HEK293 (cell line): ENCODE data around the gene ZFYVE1.

ENCODE experiments used
- CTCF ChIA-PET: fragments of 350-600 bp; formaldehyde crosslinking; extraction: SDS; loops from one replicate; lab custom pipeline; 2021; ENCODE audit warnings: antibody characterized with exemption; lab: Yijun Ruan, JAX
- POLR2A ChIA-PET: fragments of 300-600 bp; formaldehyde crosslinking; extraction: SDS; loops from one replicate; lab custom pipeline; 2020; ENCODE audit warnings: antibody characterized with exemption, inconsistent platforms; lab: Yijun Ruan, JAX
- H3K27ac ChIP-seq: fragments of 200-500 bp; sonication (Bioruptor generic); 2 replicates; pipeline ENCODE4 v1.5.1; 2014; ENCODE audit warnings: low read depth, low read length, control low read depth, inconsistent platforms; ENCODE audit errors: extremely low read depth
- H3K36me3 ChIP-seq, 2 experiments: fragments of 200-500 bp in 1 of 2; sonication (Bioruptor generic) in 1 of 2; 1 replicate in 1 of 2; 2 replicates in 1 of 2; pipeline ENCODE4 v1.5.1; 2014 to 2017; ENCODE audit warnings: inconsistent platforms in 2 of 2, low read length in 2 of 2; ENCODE audit not compliant: control insufficient read depth in 2 of 2, insufficient read depth in 1 of 2
- H3K4me1 ChIP-seq: fragments of 200-500 bp; sonication (Bioruptor generic); 2 replicates; pipeline ENCODE4 v1.5.1; 2014; ENCODE audit warnings: mild to moderate bottlenecking, low read length, inconsistent platforms; ENCODE audit not compliant: control insufficient read depth, insufficient read depth
- H3K4me3 ChIP-seq: 2 replicates; pipeline ENCODE4 v1.5.1; 2011; ENCODE audit warnings: low read depth, mild to moderate bottlenecking, control low read depth, low read length, moderate library complexity
- H3K9me3 ChIP-seq: fragments of 200-500 bp; sonication (Bioruptor generic); 2 replicates; pipeline ENCODE4 v1.5.1; 2014; ENCODE audit warnings: low read depth, low read length, inconsistent platforms; ENCODE audit not compliant: control insufficient read depth, insufficient read depth
- ELK4 ChIP-seq: IDR thresholded peaks from 2 replicates; pipeline ENCODE4 v1.6.1; 2011; ENCODE audit warnings: mild to moderate bottlenecking, low read depth, low read length, borderline replicate concordance
- HOXD13 ChIP-seq: sonication (generic); formaldehyde crosslinking; IDR thresholded peaks from 2 replicates; pipeline ENCODE4 v1.8.0; 2022; ENCODE audit warnings: missing genetic modification reagents, borderline replicate concordance
- INSM2 ChIP-seq: fragments of 450-650 bp; formaldehyde crosslinking; IDR thresholded peaks from 2 replicates; pipeline ENCODE4 v1.5.1; 2016; ENCODE audit warnings: missing biosample characterization, missing genetic modification characterization
- PRDM1 ChIP-seq: fragments of 450-650 bp; formaldehyde crosslinking; IDR thresholded peaks from 2 replicates; pipeline ENCODE4; 2016; ENCODE audit warnings: missing biosample characterization, missing genetic modification characterization
- SP7 ChIP-seq: fragments of 450-650 bp; formaldehyde crosslinking; IDR thresholded peaks from 2 replicates; pipeline ENCODE4 v1.5.1; 2016; ENCODE audit warnings: missing biosample characterization, missing genetic modification characterization
- ZNF114 ChIP-seq: fragments of 450-650 bp; formaldehyde crosslinking; IDR thresholded peaks from 2 replicates; pipeline ENCODE4 v1.5.0; 2017; ENCODE audit warnings: missing biosample characterization, missing genetic modification characterization
- ZNF214 ChIP-seq: fragments of 450-650 bp; formaldehyde crosslinking; IDR thresholded peaks from 2 replicates; pipeline ENCODE4 v1.5.1; 2017; ENCODE audit warnings: missing biosample characterization, mild to moderate bottlenecking, missing genetic modification characterization, borderline replicate concordance
- ZNF23 ChIP-seq: fragments of 450-650 bp; formaldehyde crosslinking; IDR thresholded peaks from 2 replicates; pipeline ENCODE4 v1.5.1; 2016; ENCODE audit warnings: missing biosample characterization, missing genetic modification characterization, borderline replicate concordance
- ZNF248 ChIP-seq: fragments of 450-650 bp; formaldehyde crosslinking; IDR thresholded peaks from 2 replicates; pipeline ENCODE4 v1.5.1; 2017; ENCODE audit warnings: missing biosample characterization, missing genetic modification characterization
- ZNF335 ChIP-seq: fragments of 450-650 bp; formaldehyde crosslinking; conservative IDR thresholded peaks from 2 replicates; pipeline ENCODE4 v1.5.1; 2016; ENCODE audit warnings: missing biosample characterization, missing genetic modification characterization
- ZNF416 ChIP-seq: fragments of 450-650 bp; formaldehyde crosslinking; IDR thresholded peaks from 2 replicates; pipeline ENCODE4 v1.5.1; 2016; ENCODE audit warnings: missing biosample characterization, missing genetic modification characterization
- ZNF488 ChIP-seq: fragments of 450-650 bp; formaldehyde crosslinking; IDR thresholded peaks from 2 replicates; pipeline ENCODE4 v1.5.1; 2016; ENCODE audit warnings: missing biosample characterization, missing genetic modification characterization

Gene ZFYVE1

GRCh38 chr14:73027984-73028383, 1.1 kb upstream of the ZFYVE1 start:
- ChIA-PET POLR2A (interaction anchor here (0.6 to 3.3 kb wide), 3 partner anchors 30 to 431 kb away, joined by 3 to 51 read pairs (median 4); partner anchors contain the start of gene RBM25), CTCF (interaction anchor here (1.6 kb wide), 1 partner anchor 31 kb away, joined by 5 read pairs; the partner anchor contains the start of gene RBM25)
- H3K36me3 ChIP-seq = peaks cover 6 to 14% of the 10 kb centered on the region in 2 experiments
- H3K27ac ChIP-seq = no peak overlapping the region
- H3K9me3 ChIP-seq = no peaks in the 10 kb centered on the region
- peaks cover 4% of the 10 kb centered on the region; the same call in 1 of the 2 replicates for H3K4me1 ChIP-seq
- TF ChIP-seq SP7 (tag by site-specific recombination) = no peak
- no peak overlapping the region for H3K4me3 ChIP-seq

GRCh38 chr14:73027546-73027945, 640 bp upstream of the ZFYVE1 start:
- POLR2A ChIA-PET = interaction anchor here (0.9 to 3.3 kb wide), 9 partner anchors 8 to 108 kb away, joined by 3 to 51 read pairs (median 3); partner anchors contain the start of genes PSEN1 and RBM25
- no peaks in the 10 kb centered on the region for H3K9me3 ChIP-seq
- peak overlapping the region; percentile 34 for H3K4me3 ChIP-seq
- H3K4me1 ChIP-seq = peaks cover 4% of the 10 kb centered on the region; the same call in 1 of the 2 replicates
- TF ChIP-seq ZNF416 (tag by site-specific recombination) (no peak), PRDM1 (peak; percentile 55), ZNF335 (tag by site-specific recombination) (0 out of 2 replicates have a peak, but pooled peaks have one; percentile 7)
- TF ChIP-seq, all 188 proteins: peak for 2
- CTCF ChIA-PET = interaction anchor here (0.6 to 1.6 kb wide), 2 partner anchors 31 to 1454 kb away, joined by 3 to 5 read pairs; partner anchors contain the start of gene RBM25
- Histone ChIP-seq H3K36me3 (peaks cover 6 to 17% of the 10 kb centered on the region in 2 experiments), H3K27ac (no peak overlapping the region; the same call in 1 of the 2 replicates)

GRCh38 chr14:73026243-73026844, 562 bp downstream of the ZFYVE1 start:
- H3K4me3 ChIP-seq = peak overlapping the region; percentile 73
- no peak overlapping the region; the same call in 1 of the 2 replicates for H3K27ac ChIP-seq
- CTCF ChIA-PET = interaction anchor here (1.1 to 1.6 kb wide), 2 partner anchors 32 to 76 kb away, joined by 3 to 5 read pairs; partner anchors contain the start of gene RBM25
- POLR2A ChIA-PET = interaction anchor here (0.9 to 3.3 kb wide), 9 partner anchors 9 to 110 kb away, joined by 3 to 51 read pairs (median 3); partner anchors contain the start of genes PSEN1 and RBM25
- peaks cover 4% of the 10 kb centered on the region; the same call in 1 of the 2 replicates for H3K4me1 ChIP-seq
- no peaks in the 10 kb centered on the region for H3K9me3 ChIP-seq
- no peak for TF ChIP-seq ZNF248
- no peak for TF ChIP-seq ZNF114 (tag by site-specific recombination)
- no peak for TF ChIP-seq HOXD13 (CRISPR knock-in tag)
- TF ChIP-seq ZNF488 (tag by site-specific recombination) = no peak
- no peak for TF ChIP-seq ZNF214 (tag by site-specific recombination)
- no peak for TF ChIP-seq ELK4
- no peak for TF ChIP-seq ZNF23 (tag by site-specific recombination)
- TF ChIP-seq INSM2 (tag by site-specific recombination) = no peak
- TF ChIP-seq, all 188 proteins: peak for 0
- H3K36me3 ChIP-seq = peaks cover 6 to 29% of the 10 kb centered on the region in 2 experiments
